ENCODE measurements around the gene BTN1A1.
"Not testable (repeated sequence)": the region's sequence is repeated elsewhere in the genome, so short reads cannot be mapped to it uniquely, and the experiment has no call there.

Gene BTN1A1

DNA sequence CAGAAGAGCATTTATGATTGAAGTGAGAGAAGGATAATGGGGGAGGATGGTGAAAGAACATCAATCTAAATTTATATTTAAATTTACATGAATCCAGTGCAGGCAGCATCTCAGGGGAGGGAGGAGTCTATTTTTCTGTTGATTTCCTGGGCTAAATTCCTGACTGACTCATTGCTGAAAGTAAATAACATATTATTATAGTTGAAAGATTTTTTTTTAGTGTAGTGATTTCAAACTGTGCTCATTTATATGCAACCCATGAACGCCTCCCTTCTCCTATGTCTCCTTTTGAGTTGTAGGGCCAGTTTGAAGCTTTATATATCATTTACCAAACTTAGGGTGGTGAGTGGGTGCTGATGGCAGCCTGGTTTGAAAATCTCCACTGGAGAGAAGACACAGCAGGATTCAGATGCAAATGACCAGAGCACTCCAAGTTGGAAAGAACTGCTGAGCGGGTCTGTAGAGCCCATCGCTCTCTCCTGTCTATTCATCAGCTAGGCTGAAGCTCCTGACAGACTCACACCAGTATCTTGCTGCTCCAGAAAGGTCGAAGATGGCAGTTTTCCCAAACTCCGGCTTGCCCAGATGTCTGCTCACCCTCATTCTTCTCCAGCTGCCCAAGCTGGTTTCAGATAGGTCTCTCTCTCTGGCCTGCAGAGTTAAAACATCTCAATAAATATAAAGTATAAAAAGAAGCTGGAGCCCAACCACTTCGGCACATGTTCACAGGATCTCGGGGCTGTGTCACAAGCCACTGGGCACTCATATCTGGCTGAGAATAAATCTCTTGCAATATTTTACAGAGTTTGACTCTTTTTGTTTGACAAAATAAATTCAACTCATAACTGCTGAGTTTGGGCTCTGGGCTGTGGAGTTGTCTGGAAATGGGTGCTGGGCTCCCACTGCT is 24.0 kb upstream of the BTN1A1 start:
- DNase-seq: no peak

DNA sequence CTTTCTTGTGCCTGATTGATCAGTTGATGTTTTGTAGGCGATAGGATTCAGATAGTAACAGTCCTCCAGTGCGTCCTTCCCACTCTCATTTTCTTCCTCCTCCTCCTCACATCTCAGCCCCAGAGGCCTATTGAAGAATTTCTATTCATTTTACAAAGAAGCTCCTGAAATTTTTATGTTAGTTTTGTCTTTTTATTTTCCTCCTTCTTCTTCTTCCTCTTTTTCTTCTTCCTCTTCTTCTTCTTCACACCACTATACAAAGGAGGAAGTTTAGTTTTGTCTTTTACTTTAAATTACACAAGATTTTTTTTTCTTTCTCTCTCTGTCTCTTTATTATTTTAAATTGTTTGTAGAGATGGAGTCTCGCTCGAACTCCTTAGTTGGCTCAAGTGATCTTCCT is 23.2 kb upstream of the BTN1A1 start:
- no peak for DNase-seq

DNA sequence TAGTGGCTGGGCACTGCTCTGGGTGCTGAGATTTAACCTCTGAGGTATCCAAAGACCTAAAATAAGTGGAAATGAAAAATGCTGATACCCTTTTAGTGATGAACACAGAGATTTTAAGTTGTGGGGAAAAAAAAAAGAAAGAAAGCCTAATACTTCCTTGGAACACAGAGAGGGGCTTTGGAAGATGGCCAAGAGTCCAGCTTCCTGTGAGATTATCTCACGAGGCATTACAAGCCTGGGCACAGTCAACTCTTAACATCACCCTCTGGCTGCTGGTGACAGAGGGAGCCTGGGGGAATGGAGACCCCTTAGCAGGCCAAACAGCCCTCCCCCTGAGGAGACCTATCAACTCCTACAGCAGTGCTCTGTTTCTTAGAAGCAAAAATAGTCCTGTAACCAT is 22.7 kb upstream of the BTN1A1 start:
- no peak for DNase-seq

DNA sequence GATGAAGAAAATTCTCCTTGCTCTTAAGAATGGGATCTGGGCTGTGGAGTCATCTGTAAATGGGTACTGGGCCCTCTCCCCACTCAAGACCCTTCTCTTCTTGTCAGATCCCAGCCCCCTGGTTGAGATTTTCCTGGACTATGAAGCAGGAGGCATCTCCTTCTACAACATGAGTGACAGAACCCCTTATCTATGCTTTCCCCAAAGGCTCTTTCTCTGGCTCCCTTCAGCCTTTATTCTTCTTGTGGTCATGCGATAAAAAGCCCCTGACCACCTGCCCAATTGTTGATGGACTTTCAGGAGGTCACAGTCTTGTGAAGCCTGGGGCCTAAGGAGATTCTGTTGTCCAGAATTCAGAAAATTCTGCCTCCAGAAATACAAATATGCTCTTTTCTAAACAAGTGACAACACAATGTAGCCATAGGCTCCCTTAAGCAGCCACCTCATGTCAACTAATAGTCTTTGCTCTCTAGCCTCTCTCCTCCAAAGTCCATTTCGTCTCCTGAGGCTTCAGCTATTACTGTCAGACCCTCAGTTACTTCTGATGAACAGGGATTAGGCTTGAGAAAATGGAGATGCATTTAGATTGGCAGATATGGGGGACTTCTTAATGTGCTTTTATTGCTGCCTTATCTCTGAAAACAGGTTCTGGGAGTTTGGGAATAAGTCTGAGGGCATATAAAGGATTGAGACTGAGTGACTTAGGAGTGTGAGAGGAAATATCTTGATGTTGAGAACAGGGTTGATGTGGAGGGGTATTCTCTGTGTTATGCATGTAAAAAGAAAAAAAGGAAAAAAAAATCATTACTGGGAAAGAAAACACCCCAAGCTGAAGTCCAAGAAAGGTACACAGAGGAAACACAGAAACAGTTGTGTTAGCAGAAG is 21.8 kb upstream of the BTN1A1 start:
- DNase-seq: no peak

DNA sequence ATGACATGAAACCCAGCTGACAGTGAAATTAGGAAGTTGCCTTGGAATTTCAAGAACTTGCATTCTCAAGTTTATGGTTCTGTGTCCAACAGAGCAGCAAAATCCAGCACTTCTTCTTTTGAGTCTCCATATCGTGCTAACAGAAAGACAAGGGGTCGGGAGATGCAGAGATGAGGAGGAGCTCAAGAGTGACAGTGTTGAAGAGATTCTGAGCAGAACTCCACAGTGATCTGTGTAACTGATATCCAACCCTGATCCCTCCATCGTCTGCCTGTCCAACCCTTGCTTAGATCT is 21.2 kb upstream of the BTN1A1 start:
- no peak for DNase-seq

DNA sequence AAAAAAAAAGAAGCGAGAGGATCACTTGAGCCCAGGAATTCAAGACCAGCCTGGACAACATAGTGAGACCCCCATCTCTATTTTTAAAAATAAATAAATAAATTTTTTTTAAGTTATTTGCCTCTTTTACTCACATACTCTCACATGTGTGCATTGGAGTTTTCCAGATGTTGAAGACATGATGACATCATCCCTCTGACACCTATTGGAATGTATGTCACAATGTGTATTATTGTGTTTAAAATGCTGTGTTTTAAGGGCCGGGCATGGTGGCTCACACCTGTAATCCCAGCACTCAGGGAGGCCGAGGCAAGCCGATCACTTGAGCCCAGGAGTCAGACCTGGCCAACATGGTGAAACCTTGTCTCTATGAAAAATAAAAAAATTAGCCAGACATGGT is 17.8 kb upstream of the BTN1A1 start:
- no peak for DNase-seq

DNA sequence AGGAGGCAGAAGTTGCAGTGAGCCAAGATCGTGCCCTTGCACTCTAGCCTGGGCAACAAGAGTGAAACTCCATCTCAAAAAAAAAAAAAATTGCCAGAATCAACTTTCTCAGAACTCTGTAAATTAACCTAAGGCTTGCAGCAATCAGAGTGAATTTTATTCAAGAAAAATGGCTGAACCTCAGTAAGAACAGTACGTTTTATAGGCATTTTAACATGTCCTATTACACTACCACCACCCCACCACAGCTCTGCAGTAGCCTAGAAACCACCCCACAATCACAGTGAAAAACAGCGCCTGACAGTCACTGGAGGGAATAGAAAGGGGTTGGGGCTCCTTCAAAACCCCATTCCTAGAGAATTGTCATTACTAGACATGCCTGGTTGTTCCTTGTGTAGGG is 16.4 kb upstream of the BTN1A1 start:
- no peak for DNase-seq

DNA sequence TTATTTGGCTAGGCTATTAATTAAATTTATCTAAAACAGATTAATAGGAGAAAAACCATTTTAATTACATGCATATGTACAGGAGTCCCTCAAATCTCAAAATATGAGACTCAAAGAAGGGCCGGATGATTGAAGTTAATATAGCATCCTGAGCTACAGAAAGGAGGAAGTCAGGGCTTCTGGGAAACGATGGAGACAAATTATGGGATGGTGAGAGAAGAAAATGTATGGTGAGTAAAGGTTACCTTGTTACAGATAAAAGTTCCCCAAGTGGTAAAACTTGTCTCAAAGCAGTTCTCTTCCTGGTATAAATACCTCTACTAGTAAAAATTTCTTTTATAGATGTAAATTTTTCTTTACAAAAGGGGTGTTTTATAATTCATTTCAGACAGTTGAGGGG is 15.9 kb upstream of the BTN1A1 start:
- DNase-seq: no peak

DNA sequence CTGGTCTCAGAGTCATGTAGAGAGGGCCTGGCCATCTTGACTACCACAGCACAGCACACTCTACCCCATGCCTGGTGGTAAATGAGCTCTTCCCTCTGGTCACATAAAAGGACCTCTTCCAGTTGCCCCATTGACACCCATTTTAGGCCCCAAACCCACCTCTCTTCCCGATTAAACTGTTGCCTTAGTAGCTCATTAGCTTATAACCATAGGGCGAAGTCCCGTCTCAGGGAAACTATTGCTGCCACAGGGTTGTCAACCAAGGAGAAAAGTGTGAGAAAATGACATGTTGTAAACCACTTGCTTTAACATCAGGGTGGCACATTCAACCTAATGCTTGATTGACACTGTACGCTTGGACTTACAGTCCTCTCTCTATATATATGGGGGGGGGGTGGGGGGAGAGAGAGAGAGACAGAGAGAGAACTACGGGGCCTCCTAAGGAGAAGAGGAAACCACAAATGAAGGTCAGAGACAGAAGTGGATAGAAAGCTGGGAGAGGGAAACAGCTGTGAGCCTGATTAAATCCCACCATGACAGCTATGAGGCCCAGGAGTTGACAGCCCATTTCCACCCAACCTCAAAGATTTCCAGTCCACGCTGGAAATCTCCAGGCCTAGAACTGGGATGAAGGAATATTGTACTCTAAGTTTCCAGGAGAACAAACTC is 14.9 kb upstream of the BTN1A1 start:
- DNase-seq: no peak

DNA sequence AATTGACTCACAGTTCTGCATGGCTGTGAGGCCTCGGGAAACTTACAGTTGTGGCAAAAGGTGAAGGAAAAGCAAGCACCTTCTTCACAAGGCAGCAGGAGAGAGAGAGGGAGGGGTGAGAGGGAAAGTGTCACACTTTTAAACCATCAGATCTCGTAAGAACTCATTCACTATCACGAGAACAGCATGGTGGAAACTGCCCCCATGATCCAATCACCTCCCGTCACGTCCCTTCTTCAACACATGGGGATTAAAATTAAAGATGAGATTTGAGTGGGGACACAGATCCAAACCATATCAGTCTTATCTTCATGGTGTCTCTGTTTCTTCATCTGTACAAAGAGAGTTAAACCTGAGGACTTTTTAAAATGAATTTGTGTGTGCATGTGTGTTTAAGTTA is 13.7 kb upstream of the BTN1A1 start:
- no peak for DNase-seq

DNA sequence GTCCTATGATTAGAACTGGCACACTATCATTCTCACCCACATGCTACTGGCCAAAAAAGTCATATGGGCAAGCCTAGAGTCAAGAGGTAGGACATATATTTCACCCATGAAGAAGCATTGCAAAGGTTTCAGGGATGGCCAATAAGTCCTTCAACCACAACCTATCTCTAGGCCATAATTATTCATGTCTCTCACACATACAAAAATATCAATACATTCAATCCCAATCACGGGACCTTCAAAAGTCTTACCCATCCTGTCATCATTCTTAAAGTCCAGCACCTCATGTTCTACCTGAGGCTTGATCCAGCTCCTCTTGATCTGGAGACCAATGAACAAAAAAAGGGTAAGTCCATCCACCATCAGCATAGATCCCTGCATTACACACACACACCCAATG is 12.6 kb upstream of the BTN1A1 start:
- DNase-seq: no peak

DNA sequence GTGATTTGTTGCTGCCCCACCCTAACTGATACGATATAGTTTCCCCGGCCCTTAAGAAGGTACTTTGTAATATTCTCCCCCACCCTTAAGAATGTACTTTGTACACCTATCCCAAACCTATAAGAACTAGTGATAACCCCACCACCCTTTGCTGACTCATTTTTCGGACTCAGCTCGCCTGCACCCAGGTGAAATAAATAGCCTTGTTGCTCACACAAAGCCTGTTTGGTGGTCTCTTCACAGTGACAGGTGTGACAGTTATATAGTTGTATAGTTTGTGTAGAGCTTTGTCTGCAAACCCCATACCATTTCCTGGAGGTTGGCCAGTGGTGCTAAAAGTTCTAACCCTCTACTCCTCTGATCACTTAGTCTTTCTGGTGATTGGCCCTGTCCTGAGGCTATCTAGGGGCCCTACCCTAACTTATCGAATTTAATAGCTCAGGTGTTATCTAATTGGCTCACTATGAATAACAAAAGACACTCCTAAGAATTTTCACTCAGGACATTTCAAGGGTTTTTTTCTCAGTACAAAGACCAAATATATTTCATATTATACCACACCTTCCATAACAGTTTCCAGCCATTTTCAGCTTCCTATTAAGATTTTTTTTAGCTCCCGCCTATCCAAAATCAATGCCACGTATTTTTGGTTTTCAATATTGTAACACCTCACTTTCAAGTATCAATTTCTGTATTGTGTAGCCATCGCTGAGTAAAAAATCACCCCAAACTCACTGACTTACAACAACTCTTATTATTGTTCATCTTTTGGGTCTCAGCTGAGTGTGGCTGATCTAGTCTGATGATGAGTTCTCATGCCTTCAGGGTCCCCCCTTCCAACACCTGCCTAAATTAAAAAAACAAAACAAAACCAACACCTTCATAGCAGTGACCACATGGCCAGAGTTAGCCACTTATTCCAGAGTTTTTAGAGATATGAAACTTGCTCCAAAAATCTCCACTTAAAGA is 9.8 kb upstream of the BTN1A1 start:
- DNase-seq: no peak

DNA sequence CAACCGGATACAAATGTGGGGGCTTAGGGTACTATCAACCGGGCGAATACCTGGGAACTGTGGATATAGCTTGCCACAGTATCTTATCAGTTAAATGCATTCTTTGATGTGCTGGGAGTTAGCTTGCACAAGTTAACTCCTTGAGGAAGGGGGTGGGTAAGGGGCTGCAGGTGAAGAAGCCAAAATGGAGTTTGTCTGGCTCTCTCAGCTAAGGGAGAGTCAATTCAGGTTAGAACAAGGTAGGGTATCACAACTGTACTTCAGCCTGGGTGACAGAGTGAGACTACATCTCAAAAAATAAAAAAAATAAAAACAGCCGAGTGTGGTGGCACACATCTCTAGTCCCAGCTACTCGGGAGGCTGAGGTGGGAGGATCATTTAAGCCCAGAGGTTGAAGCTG is 8.5 kb upstream of the BTN1A1 start:
- DNase-seq: no peak

DNA sequence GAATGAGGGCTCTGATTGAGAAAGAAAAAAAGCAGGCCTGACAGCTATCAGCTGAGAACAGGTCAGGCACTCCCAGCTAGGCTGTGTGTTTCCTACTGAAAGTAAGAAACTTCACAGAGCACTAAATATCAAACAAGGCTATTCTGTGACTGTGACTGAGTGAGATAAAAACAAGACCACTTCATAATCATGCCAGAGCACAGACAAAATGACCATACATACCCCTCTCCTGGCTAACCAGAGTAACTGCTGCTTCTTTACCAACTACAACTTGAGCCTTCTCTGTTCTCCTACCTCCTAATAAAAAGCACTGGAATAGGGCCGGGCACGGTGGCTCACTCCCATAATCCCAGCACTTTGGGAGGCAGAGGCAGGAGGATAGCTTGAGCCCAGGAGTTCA is 6.8 kb upstream of the BTN1A1 start:
- DNase-seq: no peak

DNA sequence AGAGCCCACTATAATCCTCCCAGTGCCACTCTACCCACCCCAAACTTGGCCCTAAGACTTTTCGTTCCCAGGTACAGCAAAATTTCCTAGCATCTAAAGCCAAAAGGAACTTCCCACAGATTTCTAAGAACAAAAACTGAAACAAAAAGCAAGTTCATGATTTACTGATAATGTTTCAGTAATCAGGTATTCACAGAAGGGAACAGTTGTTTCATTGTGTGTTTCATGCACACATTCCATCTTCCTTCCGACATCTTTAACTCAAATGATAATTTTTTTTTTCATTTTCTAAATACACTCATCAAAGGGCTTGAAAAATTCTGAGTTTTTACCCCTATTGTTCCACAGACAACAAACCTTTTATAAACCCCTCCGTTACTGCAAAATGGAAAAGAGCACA is 6.0 kb upstream of the BTN1A1 start:
- DNase-seq: no peak

DNA sequence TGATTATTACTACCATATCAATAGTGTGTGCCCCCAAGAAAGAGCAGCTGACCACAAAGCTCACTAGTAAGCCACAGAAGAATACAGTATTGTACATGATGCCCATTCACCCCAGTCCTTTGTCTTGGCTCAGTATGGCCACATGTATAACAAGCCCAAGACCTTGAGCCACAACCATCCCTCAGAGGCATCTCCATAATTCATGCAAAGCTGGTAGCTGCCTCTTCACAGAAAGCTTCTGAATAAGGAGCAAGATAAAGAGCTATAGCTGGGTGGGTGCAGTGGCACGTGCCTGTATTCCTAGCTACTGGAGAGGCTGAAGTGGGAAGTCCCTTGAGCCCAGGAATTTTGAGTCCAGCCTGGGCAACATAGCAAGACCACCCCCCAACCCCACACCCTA is 4.8 kb upstream of the BTN1A1 start:
- DNase-seq: no peak

DNA sequence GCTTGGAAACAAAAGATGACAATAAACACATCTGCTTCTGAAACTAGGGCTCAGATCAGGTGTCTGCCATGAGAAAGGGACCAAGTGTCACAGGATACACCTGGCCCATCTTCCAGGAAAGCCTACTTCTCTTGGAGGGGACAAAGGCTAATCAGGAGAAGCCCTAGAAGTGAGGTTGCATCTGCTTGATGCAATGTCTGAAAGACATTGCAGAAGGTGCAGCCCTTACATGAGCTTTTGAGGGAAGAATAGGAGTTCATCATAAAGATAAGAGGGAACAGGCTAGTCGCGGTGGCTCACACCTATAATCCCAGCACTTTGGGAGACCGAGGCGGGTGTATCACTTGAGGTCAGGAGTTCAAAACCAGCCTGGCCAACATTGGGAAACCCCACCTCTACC is 2.5 kb upstream of the BTN1A1 start:
- DNase-seq: no peak

DNA sequence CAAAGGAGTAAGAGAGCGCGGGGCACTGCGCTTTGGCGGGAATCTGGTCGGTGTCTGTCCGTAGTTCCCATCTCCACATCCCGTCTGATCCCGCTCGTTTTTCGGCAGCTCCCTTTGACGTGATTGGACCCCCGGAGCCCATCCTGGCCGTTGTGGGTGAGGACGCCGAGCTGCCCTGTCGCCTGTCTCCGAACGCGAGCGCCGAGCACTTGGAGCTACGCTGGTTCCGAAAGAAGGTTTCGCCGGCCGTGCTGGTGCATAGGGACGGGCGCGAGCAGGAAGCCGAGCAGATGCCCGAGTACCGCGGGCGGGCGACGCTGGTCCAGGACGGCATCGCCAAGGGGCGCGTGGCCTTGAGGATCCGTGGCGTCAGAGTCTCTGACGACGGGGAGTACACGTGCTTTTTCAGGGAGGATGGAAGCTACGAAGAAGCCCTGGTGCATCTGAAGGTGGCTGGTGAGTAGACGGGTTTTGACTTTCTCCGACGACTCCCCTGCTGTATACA is 1.4 kb downstream of the BTN1A1 start:
- no peak for DNase-seq

DNA sequence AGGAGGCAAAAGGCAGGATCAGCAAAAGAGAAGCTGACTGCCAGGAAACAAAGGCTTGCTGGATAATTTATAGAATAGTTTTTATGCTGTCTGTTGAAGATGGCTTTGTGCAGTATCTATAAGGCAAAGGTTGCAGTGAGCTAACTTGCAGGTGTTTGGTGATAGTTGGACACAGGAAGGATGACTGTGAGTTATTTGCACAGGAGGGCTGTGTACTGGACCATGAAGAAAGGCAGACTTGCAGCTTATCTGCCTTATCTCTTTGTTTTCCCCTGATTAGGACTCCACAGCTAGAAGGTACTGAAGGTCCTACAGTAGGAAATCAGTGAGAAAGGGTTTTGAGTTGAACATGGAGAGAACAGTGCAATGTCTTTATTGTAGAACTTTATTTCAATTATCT is 2.1 kb downstream of the BTN1A1 start:
- DNase-seq: no peak

DNA sequence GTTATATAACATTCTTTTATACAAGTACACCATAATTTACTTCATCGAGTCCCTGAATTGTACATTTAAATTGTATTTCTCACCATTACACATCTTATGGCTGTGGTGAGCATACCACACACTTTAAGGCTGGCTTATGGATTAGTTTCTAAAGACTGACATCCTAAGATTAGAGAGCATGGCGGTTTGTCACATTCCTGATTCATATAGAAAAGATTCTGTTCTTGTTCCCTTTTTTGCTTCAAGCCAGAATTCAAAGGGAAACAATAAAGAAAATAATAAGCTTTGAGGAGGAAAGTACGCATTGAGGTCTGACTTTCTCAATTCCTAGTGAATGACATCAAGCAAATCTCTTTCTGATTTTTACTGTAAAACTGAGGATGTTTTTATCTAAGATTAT is 2.5 kb downstream of the BTN1A1 start:
- no peak for DNase-seq

DNA sequence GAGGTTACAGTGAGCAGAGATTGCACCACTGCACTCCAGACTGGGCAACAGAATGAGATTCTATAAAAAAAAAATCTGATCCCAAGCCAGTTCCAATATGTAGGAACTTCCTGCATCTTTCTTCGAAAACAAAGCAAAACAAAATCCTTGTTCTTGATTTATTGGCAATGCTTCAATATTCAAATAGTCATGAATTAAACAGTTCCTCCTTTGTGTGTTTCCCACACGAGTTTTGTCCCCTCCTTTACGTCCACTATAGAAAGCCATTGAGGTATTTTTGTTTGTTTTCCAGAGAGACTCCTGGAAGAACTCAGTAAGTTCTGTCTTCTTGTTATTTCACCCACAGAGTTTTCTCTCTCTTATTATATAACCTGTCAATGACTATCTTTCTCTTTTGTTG is 7.6 kb downstream of the BTN1A1 start:
- DNase-seq: no peak

DNA sequence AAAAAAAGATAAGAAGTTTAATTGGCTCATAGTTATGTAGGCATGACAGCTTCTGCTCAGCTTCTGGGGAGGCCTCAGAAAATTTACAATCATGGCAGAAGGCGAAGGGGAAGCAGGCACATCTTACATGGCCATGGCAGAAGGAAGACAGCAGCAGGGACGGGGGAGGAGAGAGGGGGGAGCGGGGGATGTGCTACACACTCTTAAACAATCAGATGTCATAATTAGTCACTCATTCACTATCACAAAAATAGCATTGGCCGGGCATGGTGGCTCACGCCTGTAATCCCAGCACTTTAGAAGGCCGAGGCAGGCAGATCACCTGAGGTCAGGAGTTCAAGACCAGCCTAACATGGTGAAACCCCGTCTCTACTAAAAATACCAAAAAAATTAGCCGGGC is 10.9 kb downstream of the BTN1A1 start:
- DNase-seq: not testable (repeated sequence)
